DND-41 (cell line): ENCODE results near the gene BRS3.

Source experiments
- CTCF ChIP-seq: IDR thresholded peaks from 2 replicates; pipeline ENCODE4 v1.5.1; 2012; ENCODE audit warnings: borderline replicate concordance, low read length, moderate library complexity, mild to moderate bottlenecking; ENCODE audit not compliant: poor library complexity, severe bottlenecking; ENCODE audit errors: extremely low read depth
- EZH2 ChIP-seq: IDR thresholded peaks from 3 replicates; pipeline ENCODE4 v1.6.1; 2012; ENCODE audit warnings: borderline replicate concordance, low read depth, mild to moderate bottlenecking, moderate library complexity, low read length, inconsistent platforms; ENCODE audit not compliant: severe bottlenecking

DNA sequence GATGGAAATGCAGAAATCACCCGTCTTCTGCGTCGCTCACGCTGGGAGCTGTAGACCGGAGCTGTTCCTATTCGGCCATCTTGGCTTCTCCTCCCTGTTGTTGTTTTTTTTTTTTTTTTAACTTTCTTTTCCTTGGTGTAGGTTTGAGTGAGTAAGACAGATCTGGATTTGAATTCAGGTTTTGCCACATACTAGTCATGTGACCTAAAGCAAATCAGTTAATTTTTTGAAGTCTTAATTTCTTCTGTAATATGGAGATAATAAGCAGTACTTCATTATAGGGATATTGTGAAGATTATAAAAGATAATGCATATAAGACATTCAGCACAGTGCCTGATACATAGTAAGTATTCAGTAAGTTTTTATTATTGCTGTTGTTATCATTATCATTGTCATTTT lies 41.5 kb upstream of the BRS3 start:
- no peak for TF ChIP-seq CTCF
- TF ChIP-seq EZH2: no peak
